ENCODE results near the gene AMN.

DNA sequence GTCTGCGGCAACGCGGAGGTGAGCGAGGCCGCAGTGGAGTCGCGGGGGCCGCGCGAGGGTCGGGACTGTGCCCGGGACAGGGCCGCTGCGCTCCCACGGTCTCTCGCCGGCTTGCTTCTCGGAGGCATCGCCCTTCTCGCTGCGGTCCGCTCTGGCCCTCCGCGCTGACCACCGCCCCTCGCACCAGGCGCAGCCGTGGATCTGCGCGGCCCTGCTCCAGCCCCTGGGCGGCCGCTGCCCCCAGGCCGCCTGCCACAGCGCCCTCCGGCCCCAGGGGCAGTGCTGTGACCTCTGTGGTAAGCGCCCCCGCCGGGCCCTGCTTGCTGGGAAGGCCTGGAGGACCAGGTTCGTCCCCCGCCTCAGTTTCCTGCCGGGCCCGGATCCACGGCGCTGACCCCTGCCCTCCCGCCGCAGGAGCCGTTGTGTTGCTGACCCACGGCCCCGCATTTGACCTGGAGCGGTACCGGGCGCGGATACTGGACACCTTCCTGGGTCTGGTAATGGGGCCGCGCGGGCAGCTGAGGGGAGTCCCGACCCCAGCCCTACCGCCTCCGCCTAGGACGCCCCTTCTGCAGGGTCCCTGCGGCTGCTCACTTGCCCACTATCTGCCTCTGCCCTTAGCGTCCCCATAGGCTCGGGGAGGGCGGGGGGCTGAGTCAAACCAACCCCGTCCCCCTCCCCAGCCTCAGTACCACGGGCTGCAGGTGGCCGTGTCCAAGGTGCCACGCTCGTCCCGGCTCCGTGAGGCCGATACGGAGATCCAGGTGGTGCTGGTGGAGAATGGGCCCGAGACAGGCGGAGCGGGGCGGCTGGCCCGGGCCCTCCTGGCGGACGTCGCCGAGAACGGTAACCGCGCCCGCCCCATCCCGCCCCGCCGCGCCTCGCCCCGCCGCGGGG, 7.0 kb downstream of the AMN start:
- TF ChIP-seq, protein P1, sequence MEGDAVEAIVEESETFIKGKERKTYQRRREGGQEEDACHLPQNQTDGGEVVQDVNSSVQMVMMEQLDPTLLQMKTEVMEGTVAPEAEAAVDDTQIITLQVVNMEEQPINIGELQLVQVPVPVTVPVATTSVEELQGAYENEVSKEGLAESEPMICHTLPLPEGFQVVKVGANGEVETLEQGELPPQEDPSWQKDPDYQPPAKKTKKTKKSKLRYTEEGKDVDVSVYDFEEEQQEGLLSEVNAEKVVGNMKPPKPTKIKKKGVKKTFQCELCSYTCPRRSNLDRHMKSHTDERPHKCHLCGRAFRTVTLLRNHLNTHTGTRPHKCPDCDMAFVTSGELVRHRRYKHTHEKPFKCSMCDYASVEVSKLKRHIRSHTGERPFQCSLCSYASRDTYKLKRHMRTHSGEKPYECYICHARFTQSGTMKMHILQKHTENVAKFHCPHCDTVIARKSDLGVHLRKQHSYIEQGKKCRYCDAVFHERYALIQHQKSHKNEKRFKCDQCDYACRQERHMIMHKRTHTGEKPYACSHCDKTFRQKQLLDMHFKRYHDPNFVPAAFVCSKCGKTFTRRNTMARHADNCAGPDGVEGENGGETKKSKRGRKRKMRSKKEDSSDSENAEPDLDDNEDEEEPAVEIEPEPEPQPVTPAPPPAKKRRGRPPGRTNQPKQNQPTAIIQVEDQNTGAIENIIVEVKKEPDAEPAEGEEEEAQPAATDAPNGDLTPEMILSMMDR (IDR thresholded peaks at IDR 0.05) = no peak
- peak; percentile 53 for TF ChIP-seq EZH2 (IDR thresholded peaks at IDR 0.05; ENCODE audit: borderline replicate concordance, insufficient read depth, low read depth, low read length, poor library complexity, severe bottlenecking)
